HG02973 (cell line): ENCODE measurements around the gene FIBIN.

Experiments
- ATAC-seq: cut with Tn5 transposase; IDR thresholded peaks from one replicate; pipeline ENCODE4 v1.9.1; 2021; ENCODE audit warnings: moderate library complexity; ENCODE audit not compliant: unreplicated experiment

FIBIN gene

DNA sequence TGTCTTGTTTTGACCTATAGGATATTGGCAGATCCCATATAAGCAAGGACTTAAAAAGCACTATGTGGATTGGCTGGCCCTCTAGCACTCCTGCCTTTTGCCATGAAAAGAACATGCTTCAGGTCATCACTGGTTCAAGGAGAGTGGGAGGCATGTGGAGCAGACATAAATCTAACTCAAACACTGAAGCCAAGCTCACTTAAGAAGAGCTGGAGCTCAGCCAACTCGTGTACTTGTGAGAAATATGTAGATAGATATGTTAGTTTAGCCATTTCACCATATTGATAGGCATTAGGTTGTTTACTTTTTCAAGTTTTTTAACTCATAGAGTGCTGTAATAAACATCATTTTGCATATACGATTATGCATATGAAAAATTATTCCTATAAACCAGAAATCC is 26.8 kb downstream of the FIBIN start:
- no peak for ATAC-seq

GRCh38 chr11:27022659-27023251 is 28.8 kb downstream of the FIBIN start:
- no peak for ATAC-seq

GRCh38 chr11:27024865-27025264 is 31.0 kb downstream of the FIBIN start:
- ATAC-seq = no peak

- no peak for ATAC-seq
Observed at GRCh38 chr11:27025312-27025955, 31.5 kb downstream of the FIBIN start.

- no peak for ATAC-seq
Observed at GRCh38 chr11:27025957-27026733, 32.2 kb downstream of the FIBIN start.

GRCh38 chr11:27028561-27028965 is 34.7 kb downstream of the FIBIN start:
- no peak for ATAC-seq

DNA sequence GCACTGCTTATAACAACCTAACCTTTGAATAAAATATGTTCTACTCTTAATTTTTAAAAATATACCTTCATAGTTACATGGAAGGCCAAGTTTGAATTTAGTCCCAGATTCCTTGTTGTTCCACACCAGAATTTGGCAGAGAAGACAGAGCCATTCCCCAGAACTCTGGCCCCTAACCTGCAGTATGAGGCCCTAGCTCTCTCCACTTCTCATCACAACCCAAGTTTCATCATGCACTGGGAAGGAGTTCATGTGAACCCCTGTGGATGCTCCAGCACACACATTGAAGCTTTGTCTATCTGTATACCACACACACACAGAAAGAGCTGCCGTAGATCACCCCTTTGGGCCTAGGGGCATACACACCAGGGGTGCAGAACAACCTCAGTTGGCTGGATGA is 36.1 kb downstream of the FIBIN start:
- no peak for ATAC-seq

- no peak for ATAC-seq
Observed at GRCh38 chr11:27031754-27032153, 37.8 kb downstream of the FIBIN start.

DNA sequence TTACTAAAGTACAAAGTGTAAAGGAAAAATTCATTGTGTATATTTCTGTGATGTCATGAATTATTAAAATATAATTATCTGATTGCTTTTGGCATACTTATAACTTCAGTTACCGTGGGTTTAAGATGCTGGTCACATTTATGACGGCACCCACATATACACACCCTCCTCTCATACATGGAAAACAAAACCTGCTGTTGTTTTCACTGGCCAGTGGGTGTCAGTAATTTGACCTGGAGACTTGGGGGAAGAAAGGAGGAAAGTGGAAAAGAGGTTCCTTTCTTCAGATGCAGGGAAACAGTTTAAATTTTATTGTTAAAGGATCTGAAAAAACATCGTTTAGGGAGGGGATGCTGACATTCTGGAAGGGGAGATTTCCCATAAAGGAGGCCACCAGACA is 46.0 kb downstream of the FIBIN start:
- no peak for ATAC-seq

DNA sequence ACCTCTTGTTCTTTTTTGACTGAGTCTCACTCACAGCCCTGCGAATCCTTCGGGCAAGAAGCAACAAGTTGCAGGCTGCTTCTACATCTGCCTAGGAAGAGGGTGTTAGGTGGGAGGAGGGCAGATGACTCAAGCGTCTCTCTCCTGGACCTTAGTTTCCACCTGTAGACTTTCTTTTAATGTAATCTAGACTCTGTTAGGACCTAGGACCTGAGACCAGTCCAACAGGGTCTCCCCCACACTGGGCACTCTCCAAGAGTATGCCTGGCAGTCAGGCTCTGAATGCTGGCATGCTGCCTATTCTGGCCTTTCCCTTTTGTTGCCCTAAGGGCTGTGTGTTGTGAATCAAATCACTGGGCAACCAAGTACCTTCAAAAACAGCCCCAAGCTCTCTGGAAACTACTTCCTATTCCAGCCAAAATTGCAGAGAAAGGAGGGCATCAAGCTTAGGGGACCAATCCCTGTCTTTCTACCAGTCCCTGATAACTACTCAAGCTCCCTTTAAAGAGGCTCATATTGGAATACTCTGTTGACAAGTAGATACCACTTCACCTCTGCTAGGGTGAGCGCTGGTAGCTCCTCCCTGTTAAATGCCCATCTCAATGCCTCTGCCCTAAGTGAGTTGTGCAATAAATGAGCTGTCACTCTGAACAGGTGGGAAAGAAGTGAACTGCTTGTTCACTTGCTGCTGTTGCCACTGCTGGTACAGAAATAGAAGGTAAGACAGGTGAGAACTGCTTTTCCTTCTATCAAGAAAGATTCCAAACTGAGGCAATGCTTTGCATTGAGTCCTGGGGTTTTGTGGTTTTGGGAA is 46.6 kb downstream of the FIBIN start, which contains the start of gene BBOX1:
BBOX1 (plus strand) TSS at position 514 of the 814 bp plus-strand sequence. CDS start 14,616 bp downstream, outside the sequence.
- no peak for ATAC-seq

DNA sequence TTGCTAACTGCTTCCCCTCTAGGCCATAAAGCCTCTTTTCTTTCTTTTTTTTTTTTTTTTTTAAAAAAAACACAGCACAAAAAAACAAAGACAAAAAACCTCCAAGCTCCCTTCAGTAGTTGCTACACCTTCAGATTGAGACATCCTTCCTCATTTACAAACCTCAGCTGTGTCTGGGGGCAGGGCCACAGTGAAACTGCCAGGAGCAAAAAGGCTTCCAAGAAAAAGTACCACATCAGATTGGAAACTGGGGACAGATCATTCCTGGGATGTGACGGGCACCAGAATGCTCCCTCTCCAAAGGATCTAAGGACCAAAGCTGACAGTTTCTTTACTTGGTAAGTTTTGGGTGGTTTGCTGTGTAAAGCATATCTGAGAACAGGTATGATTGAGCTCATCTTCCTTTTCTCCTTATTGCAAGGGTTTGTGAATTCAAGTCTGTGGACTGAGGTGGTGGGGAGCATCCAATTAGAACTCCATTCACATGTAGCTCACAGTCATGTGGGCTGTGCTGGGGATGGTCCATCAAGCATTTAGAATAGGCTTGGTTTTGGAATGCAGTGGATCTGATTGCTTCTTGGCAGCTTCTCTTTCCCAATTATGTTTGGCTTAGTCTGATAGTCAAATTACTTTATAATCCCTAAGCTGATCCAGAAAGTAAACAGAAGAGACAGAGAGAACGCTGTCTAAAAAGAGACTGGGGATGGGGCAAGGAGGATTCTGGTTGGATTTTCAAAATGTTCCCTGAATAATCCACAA is 47.4 kb downstream of the FIBIN start:
- ATAC-seq = no peak
